SK-N-SH (cell line): ENCODE measurements around the gene TMEM131L. TPM values are rescaled to one million over a fixed set of nuclear protein-coding genes. Genes with fewer than 3 reads are reported as not detected.

Source experiments
- CTCF ChIA-PET: fragments of 300-600, 350-600 bp; formaldehyde crosslinking; extraction: SDS; loops from one replicate; lab custom pipeline; 2021; lab: Yijun Ruan, JAX
- POLR2A ChIA-PET: fragments of 350-600 bp; sonication (Branson Sonifier 250); formaldehyde crosslinking; extraction: SDS; loops from one replicate; lab custom pipeline; 2020; ENCODE audit warnings: antibody characterized with exemption, inconsistent platforms; lab: Yijun Ruan, JAX
- DNase-seq: peaks from one replicate; pipeline ENCODE4 v3.0.0; 2012
- H2AFZ ChIP-seq: fragments of 200-600 bp; sonication (generic); 2 replicates; pipeline ENCODE4 v1.8.1; 2016; ENCODE audit warnings: antibody characterized with exemption, mild to moderate bottlenecking, low read depth
- H3F3A ChIP-seq: fragments of 200-600 bp; sonication (generic); replicated peaks from 2 replicates; pipeline ENCODE3; 2016; ENCODE audit warnings: antibody characterized with exemption, mild to moderate bottlenecking; ENCODE audit not compliant: insufficient read depth
- H3K27ac ChIP-seq, 2 experiments: fragments of 200-500 bp in 1 of 2; fragments of 200-600 bp in 1 of 2; sonication (Bioruptor generic) in 1 of 2; sonication (generic), shearing (Covaris generic) in 1 of 2; 2 replicates each; pipeline versions ENCODE4 v1.5.1 to v1.6.1; 2014 to 2016; ENCODE audit warnings: low read depth in 2 of 2, inconsistent platforms in 1 of 2, low read length in 1 of 2, mild to moderate bottlenecking in 1 of 2, mixed read lengths in 1 of 2
- H3K27me3 ChIP-seq: fragments of 200-600 bp; sonication (generic), shearing (Covaris generic); 2 replicates; pipeline ENCODE4 v1.6.1; 2016; ENCODE audit warnings: mixed run types; ENCODE audit not compliant: insufficient read depth
- H3K36me3 ChIP-seq, 2 experiments: fragments of 200-500 bp in 1 of 2; fragments of 200-600 bp in 1 of 2; sonication (Bioruptor generic) in 1 of 2; sonication (generic) in 1 of 2; replicated peaks in 1 of 2; 2 replicates each; pipeline versions ENCODE3 to v1.5.1; 2014 to 2016; ENCODE audit warnings: low read length in 1 of 2, mild to moderate bottlenecking in 1 of 2; ENCODE audit not compliant: insufficient read depth in 2 of 2, control insufficient read depth in 1 of 2
- H3K4me1 ChIP-seq, 2 experiments: fragments of 200-500 bp in 1 of 2; fragments of 200-600 bp in 1 of 2; sonication (Bioruptor generic) in 1 of 2; sonication (generic), shearing (Covaris generic) in 1 of 2; 2 replicates each; pipeline versions ENCODE4 v1.5.1 to v1.6.1; 2014 to 2016; ENCODE audit warnings: low read depth in 1 of 2, low read length in 1 of 2, mixed run types in 1 of 2; ENCODE audit not compliant: insufficient read depth in 2 of 2, control insufficient read depth in 1 of 2
- H3K4me2 ChIP-seq: fragments of 200-600 bp; sonication (generic), shearing (Covaris generic); 2 replicates; pipeline ENCODE4 v1.6.1; 2017; ENCODE audit warnings: mixed run types
- H3K4me3 ChIP-seq, 2 experiments: fragments of 200-500 bp in 1 of 2; fragments of 200-600 bp in 1 of 2; sonication (Bioruptor generic) in 1 of 2; sonication (generic), shearing (Covaris generic) in 1 of 2; 2 replicates each; pipeline versions ENCODE4 v1.5.1 to v1.8.1; 2014 to 2016; ENCODE audit warnings: low read depth in 2 of 2, inconsistent platforms in 1 of 2, low read length in 1 of 2, mild to moderate bottlenecking in 1 of 2, mixed read lengths in 1 of 2, moderate library complexity in 1 of 2
- H3K79me2 ChIP-seq: fragments of 200-600 bp; sonication (generic); 2 replicates; pipeline ENCODE4 v1.8.1; 2017; ENCODE audit warnings: mild to moderate bottlenecking; ENCODE audit not compliant: insufficient read depth
- H3K9ac ChIP-seq: fragments of 200-600 bp; sonication (generic); 2 replicates; pipeline ENCODE4 v1.6.1; 2017; ENCODE audit warnings: mixed run types
- H3K9me2 ChIP-seq: fragments of 200-600 bp; sonication (generic); 2 replicates; pipeline ENCODE4 v1.6.1; 2017; ENCODE audit warnings: mixed run types
- H3K9me3 ChIP-seq: fragments of 200-600 bp; sonication (generic); 2 replicates; pipeline ENCODE4 v1.6.1; 2017; ENCODE audit warnings: mixed run types, mild to moderate bottlenecking, moderate library complexity
- H4K20me1 ChIP-seq: fragments of 200-600 bp; sonication (generic); 2 replicates; pipeline ENCODE4 v1.6.1; 2017; ENCODE audit warnings: mild to moderate bottlenecking, mixed run types; ENCODE audit not compliant: insufficient read depth
- CHD2 ChIP-seq: fragments of 150-350 bp; IDR thresholded peaks from 2 replicates; pipeline ENCODE4 v1.6.1; 2018; ENCODE audit warnings: low read length; ENCODE audit not compliant: partially characterized antibody
- ELF1 ChIP-seq: IDR thresholded peaks from 2 replicates; pipeline ENCODE4 v1.4.0; 2012
- EP300 ChIP-seq, 2 experiments: IDR thresholded peaks; 2 replicates each; pipeline versions ENCODE4 v1.4.0 to v1.6.1; 2012; ENCODE audit warnings: borderline replicate concordance in 1 of 2, low read depth in 1 of 2, low read length in 1 of 2
- FOSL2 ChIP-seq: IDR thresholded peaks from 2 replicates; pipeline ENCODE4 v1.4.0; 2012; ENCODE audit warnings: low read depth, mild to moderate bottlenecking, moderate library complexity, borderline replicate concordance
- FOXM1 ChIP-seq: IDR thresholded peaks from 2 replicates; pipeline ENCODE4 v1.4.0; 2012; ENCODE audit warnings: low read depth, mild to moderate bottlenecking
- GABPA ChIP-seq: IDR thresholded peaks from 2 replicates; pipeline ENCODE4 v1.4.0; 2012; ENCODE audit warnings: low read depth, mild to moderate bottlenecking
- GATA2 ChIP-seq: sonication (generic); formaldehyde crosslinking; IDR thresholded peaks from 2 replicates; pipeline ENCODE4 v1.5.0; 2020; ENCODE audit warnings: mild to moderate bottlenecking, missing genetic modification reagents
- MEF2A ChIP-seq: IDR thresholded peaks from 2 replicates; pipeline ENCODE4 v1.4.0; 2012; ENCODE audit warnings: low read depth, borderline replicate concordance
- MXI1 ChIP-seq: IDR thresholded peaks from 2 replicates; pipeline ENCODE4 v1.6.1; 2012; ENCODE audit warnings: mild to moderate bottlenecking, low read depth, low read length, improper control_type of control experiment
- NFIC ChIP-seq: IDR thresholded peaks from 2 replicates; pipeline ENCODE4 v1.4.0; 2012; ENCODE audit warnings: borderline replicate concordance
- NRF1 ChIP-seq: IDR thresholded peaks from 2 replicates; pipeline ENCODE4 v1.6.1; 2012; ENCODE audit warnings: low read depth, mild to moderate bottlenecking, low read length
- POLR2AphosphoS5 ChIP-seq: IDR thresholded peaks from 2 replicates; pipeline ENCODE4 v1.6.1; 2012; ENCODE audit warnings: low read depth, low read length
- RAD21 ChIP-seq: IDR thresholded peaks from 2 replicates; pipeline ENCODE4 v1.6.1; 2012; ENCODE audit warnings: mild to moderate bottlenecking, low read length
- RXRA ChIP-seq: IDR thresholded peaks from 2 replicates; pipeline ENCODE4 v1.4.0; 2012; ENCODE audit warnings: low read depth, mild to moderate bottlenecking, borderline replicate concordance
- SIN3A ChIP-seq: IDR thresholded peaks from 2 replicates; pipeline ENCODE4 v1.6.1; 2012; ENCODE audit warnings: low read depth, mild to moderate bottlenecking, low read length, moderate library complexity, borderline replicate concordance
- SMC3 ChIP-seq: IDR thresholded peaks from 2 replicates; pipeline ENCODE4 v1.6.1; 2012; ENCODE audit warnings: low read depth, low read length, improper control_type of control experiment
- TCF12 ChIP-seq: IDR thresholded peaks from 2 replicates; pipeline ENCODE4 v1.4.0; 2012
- YY1 ChIP-seq: IDR thresholded peaks from 2 replicates; pipeline ENCODE4 v1.4.0; 2012; ENCODE audit warnings: low read depth, mild to moderate bottlenecking
- WGBS: methylation state at CpG from one replicate; pipeline ENCODE4 v1.1.6; 2017; ENCODE audit warnings: low lambda C conversion rate; 5-methylcytosine and 5-hydroxymethylcytosine counted together
- polyA plus RNA-seq, 3 experiments: library from polyadenylated mRNA; depleted of rRNA; stranded (reverse); fragments of >200 nt; gene quantifications; 2 replicates each; pipeline ENCODE4 v1.2.3, GENCODE V29; 2012
- TF ChIP-seq, protein P1 (sequence below): IDR thresholded peaks from 2 replicates; pipeline ENCODE4 v1.4.0; 2012; ENCODE audit warnings: low read depth
- TF ChIP-seq, protein P2 (sequence below): IDR thresholded peaks from 2 replicates; pipeline ENCODE4; 2012
- TF ChIP-seq, protein P3 (sequence below): fragments of 200-600 bp; sonication (generic); IDR thresholded peaks from 2 replicates; pipeline ENCODE4 v1.6.1; 2017; ENCODE audit warnings: antibody characterized with exemption, mild to moderate bottlenecking, moderate library complexity

TMEM131L gene
- polyA plus RNA-seq, 1 of the 3 experiments (the other 2 are of a cell fraction), result 6.2 TPM

DNA sequence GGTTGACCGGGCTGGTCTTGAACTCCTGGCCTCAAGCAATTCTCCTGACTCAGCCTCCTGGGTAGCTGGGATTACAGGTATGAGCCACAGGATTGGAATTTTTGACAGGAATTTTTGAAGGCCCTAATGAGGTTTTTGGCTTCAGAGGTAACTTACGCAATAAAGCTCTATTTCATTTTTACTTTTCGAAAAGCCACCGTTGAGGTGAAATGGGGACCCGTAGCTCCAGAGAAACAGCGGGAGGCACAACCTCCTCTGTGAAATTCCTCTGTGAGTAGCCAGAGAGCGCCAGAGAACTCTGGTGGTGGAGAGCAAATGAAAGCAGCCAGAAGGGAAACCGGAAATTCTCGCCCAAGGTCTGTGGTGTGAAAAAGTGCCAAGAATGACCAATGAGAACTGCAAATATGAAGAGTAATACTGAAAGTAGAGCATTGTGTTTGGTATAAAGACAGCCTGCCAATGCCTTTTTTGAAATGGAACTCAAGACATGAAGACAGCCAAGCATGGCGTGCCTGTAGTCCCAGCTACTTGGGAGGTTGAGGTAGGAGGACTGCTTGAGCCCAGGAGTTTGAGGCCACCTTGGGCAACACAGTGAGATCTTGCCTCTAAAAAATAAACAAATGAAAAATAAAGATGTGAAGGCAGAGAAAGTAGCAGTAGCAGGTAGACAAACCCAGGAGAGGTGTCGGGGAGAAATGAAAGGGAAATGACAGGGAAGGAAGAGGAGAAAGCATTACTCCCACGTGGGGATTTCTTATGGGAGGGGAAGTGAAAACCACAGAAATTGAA is 33.0 kb upstream of the TMEM131L start:
- POLR2A ChIA-PET, result no interaction called here

DNA sequence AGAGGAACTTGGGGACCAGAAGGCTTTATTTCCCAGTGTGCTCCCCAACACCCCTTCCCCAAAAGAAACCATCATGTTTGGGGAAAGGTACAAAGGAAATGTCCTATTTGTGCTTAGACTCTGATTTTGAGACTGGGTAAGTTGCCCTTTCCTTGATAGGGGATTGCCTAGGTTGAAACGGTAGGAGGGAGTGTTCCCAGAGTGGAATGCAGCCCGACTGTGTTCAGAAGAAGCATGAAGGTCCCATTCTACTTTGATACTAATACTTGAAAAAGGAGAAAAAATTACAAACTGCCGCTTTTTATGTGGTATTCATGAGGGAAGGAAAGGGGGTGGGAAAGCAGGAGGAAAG is 32.4 kb upstream of the TMEM131L start:
- WGBS, result 84% methylated on average over 3 of the region's 3 CpGs
- CTCF ChIA-PET, result interaction anchor here (1.0 to 1.3 kb wide), 3 partner anchors 25 to 316 kb away, joined by 3 to 4 read pairs (median 3); no protein-coding TSS in a partner anchor
- TF ChIP-seq ELF1 (no peak), GATA2 (CRISPR knock-in tag) (no peak), YY1 (no peak), SIN3A (no peak), FOSL2 (no peak), TCF12 (no peak), NRF1 (no peak), POLR2AphosphoS5 (no peak), GABPA (no peak), FOXM1 (no peak), RXRA (no peak)
- TF ChIP-seq, all 33 proteins: peak for 0
- POLR2A ChIA-PET, result no interaction called here
- Histone ChIP-seq H2AFZ (no peak overlapping the region), H4K20me1 (no peaks in the 10 kb centered on the region), H3K4me2 (no peak overlapping the region), H3K36me3 (no peaks in the 10 kb centered on the region), H3K79me2 (no peaks in the 10 kb centered on the region), H3K4me3 (no peak overlapping the region), H3K4me1 (no peaks in the 10 kb centered on the region), H3K9me2 (no peaks in the 10 kb centered on the region), H3K27ac (no peak overlapping the region), H3K27me3 (no peaks in the 10 kb centered on the region), H3K9me3 (no peaks in the 10 kb centered on the region), H3K9ac (no peak overlapping the region), H3F3A (no peaks in the 10 kb centered on the region)
- no peak for DNase-seq

More for the DNA sequence above, 33.0 kb upstream of the TMEM131L start:
- H3K27me3 ChIP-seq, result no peaks in the 10 kb centered on the region
- no peak for DNase-seq
- no peak overlapping the region for H3K27ac ChIP-seq
- no peak overlapping the region for H3K4me3 ChIP-seq
- no peaks in the 10 kb centered on the region for H3K4me1 ChIP-seq
- H3K36me3 ChIP-seq, result no peaks in the 10 kb centered on the region
- TF ChIP-seq EP300 (IDR thresholded peaks at IDR 0.05; ENCODE audit: borderline replicate concordance in 1 of 2, low read depth in 1 of 2, low read length in 1 of 2) (no peak), MXI1 (no peak), SMC3 (peak; percentile 59), NFIC (no peak), RXRA (no peak), NRF1 (no peak), FOXM1 (no peak), CHD2 (no peak), GATA2 (CRISPR knock-in tag) (no peak), RAD21 (peak; percentile 59), YY1 (no peak), MEF2A (no peak)
- TF ChIP-seq, protein P1, sequence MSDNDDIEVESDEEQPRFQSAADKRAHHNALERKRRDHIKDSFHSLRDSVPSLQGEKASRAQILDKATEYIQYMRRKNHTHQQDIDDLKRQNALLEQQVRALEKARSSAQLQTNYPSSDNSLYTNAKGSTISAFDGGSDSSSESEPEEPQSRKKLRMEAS, result no peak
- TF ChIP-seq, protein P2, sequence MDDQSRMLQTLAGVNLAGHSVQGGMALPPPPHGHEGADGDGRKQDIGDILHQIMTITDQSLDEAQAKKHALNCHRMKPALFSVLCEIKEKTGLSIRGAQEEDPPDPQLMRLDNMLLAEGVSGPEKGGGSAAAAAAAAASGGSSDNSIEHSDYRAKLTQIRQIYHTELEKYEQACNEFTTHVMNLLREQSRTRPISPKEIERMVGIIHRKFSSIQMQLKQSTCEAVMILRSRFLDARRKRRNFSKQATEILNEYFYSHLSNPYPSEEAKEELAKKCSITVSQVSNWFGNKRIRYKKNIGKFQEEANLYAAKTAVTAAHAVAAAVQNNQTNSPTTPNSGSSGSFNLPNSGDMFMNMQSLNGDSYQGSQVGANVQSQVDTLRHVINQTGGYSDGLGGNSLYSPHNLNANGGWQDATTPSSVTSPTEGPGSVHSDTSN, result no peak
- TF ChIP-seq, protein P3, sequence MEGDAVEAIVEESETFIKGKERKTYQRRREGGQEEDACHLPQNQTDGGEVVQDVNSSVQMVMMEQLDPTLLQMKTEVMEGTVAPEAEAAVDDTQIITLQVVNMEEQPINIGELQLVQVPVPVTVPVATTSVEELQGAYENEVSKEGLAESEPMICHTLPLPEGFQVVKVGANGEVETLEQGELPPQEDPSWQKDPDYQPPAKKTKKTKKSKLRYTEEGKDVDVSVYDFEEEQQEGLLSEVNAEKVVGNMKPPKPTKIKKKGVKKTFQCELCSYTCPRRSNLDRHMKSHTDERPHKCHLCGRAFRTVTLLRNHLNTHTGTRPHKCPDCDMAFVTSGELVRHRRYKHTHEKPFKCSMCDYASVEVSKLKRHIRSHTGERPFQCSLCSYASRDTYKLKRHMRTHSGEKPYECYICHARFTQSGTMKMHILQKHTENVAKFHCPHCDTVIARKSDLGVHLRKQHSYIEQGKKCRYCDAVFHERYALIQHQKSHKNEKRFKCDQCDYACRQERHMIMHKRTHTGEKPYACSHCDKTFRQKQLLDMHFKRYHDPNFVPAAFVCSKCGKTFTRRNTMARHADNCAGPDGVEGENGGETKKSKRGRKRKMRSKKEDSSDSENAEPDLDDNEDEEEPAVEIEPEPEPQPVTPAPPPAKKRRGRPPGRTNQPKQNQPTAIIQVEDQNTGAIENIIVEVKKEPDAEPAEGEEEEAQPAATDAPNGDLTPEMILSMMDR, result peak; percentile 39
- H3K9me2 ChIP-seq, result no peaks in the 10 kb centered on the region
- H4K20me1 ChIP-seq, result no peaks in the 10 kb centered on the region
- no peak overlapping the region for H3K4me2 ChIP-seq
- H3K79me2 ChIP-seq, result no peaks in the 10 kb centered on the region
- CTCF ChIA-PET, result interaction anchor here (0.7 to 1.3 kb wide), 6 partner anchors 13 to 317 kb away, joined by 3 to 4 read pairs (median 3); no protein-coding TSS in a partner anchor
- H3K9ac ChIP-seq, result no peak overlapping the region
- H3F3A ChIP-seq, result no peaks in the 10 kb centered on the region
- H2AFZ ChIP-seq, result no peak overlapping the region
- 94% methylated on average over 12 of the region's 12 CpGs for whole genome bisulfite sequencing
- no peaks in the 10 kb centered on the region for H3K9me3 ChIP-seq
